Brain microvascular endothelial cell (primary cell): ENCODE data around the gene RAB42.

Experiments used
- DNase-seq: peaks from one replicate; pipeline ENCODE4 v3.0.0-alpha.2; 2020
- H3K27ac ChIP-seq: fragments of 250-450 bp; sonication (Bioruptor Pico); 2 replicates; pipeline ENCODE4 v1.5.1; 2020; ENCODE audit warnings: mild to moderate bottlenecking, moderate library complexity
- H3K27me3 ChIP-seq: fragments of 250-450 bp; sonication (Bioruptor Pico); replicated peaks from 2 replicates; pipeline ENCODE4 v1.5.1; 2020; ENCODE audit warnings: mild to moderate bottlenecking
- H3K36me3 ChIP-seq: fragments of 250-450 bp; sonication (Bioruptor Pico); replicated peaks from 2 replicates; pipeline ENCODE4 v1.5.1; 2020; ENCODE audit warnings: mild to moderate bottlenecking
- H3K4me3 ChIP-seq: 2 replicates; pipeline ENCODE4 v1.5.1; 2011; ENCODE audit warnings: low read depth, mild to moderate bottlenecking, control low read depth, low read length, moderate library complexity
- in situ Hi-C: cut with HindIII; loops from 2 replicates; pipeline ENCODE4 v1.10.0; 2017; ENCODE audit warnings: low sequenced_read_pairs, low pct_ligation_motif_present
- TF ChIP-seq, protein P1 (sequence below): IDR thresholded peaks from 2 replicates; pipeline ENCODE4 v1.5.1; 2011; ENCODE audit warnings: low read depth, mild to moderate bottlenecking, moderate library complexity, low read length, control low read depth, inconsistent platforms; ENCODE audit errors: missing control alignments

The RAB42 gene

DNA sequence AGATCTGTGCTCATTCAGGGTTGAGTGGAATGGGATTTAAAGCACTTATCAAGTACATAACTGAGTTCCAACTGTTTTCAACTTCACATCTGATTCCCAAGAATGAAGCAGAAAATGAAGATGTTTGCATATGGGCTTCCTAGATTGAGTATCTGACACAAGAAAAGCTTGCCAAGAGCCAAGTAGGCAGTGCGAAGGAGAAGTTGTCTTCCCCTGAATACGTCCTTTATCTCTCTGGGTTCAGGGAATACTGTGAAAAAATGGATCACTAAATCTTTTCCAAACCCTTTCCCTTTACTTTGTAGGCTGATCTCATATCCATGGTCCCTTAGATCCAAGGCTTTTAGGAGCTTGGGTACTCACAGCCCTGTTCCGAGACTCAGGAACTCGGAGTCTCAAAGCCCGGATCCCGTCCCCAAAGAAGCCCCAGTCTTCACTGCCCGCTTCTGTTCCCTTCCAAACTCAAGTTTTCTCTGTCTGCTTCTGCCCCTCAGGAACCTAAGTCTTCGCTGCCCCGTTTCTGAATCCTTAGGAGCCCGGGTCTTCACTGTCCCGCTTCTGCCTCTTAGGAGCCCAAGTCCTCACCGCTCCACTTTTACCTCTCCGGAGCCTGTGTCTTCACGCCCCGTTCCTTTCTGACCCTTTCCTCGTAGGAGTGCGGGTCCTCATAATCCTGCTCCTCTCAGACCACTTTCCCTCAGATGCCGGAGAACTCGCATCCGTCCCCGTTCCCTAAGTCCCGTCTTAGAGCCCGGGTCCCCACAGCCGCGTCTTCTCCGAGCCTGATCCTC, 50.2 kb downstream of the RAB42 start:
- Histone ChIP-seq H3K36me3 (no peaks in the 10 kb centered on the region), H3K27ac (peak overlapping the region; percentile 81), H3K4me3 (peak overlapping the region; percentile 95), H3K27me3 (no peaks in the 10 kb centered on the region)
- TF ChIP-seq, protein P1, sequence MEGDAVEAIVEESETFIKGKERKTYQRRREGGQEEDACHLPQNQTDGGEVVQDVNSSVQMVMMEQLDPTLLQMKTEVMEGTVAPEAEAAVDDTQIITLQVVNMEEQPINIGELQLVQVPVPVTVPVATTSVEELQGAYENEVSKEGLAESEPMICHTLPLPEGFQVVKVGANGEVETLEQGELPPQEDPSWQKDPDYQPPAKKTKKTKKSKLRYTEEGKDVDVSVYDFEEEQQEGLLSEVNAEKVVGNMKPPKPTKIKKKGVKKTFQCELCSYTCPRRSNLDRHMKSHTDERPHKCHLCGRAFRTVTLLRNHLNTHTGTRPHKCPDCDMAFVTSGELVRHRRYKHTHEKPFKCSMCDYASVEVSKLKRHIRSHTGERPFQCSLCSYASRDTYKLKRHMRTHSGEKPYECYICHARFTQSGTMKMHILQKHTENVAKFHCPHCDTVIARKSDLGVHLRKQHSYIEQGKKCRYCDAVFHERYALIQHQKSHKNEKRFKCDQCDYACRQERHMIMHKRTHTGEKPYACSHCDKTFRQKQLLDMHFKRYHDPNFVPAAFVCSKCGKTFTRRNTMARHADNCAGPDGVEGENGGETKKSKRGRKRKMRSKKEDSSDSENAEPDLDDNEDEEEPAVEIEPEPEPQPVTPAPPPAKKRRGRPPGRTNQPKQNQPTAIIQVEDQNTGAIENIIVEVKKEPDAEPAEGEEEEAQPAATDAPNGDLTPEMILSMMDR, result no peak
- in situ Hi-C loops, result no loop called here
- DNase-seq, result no peak

DNA sequence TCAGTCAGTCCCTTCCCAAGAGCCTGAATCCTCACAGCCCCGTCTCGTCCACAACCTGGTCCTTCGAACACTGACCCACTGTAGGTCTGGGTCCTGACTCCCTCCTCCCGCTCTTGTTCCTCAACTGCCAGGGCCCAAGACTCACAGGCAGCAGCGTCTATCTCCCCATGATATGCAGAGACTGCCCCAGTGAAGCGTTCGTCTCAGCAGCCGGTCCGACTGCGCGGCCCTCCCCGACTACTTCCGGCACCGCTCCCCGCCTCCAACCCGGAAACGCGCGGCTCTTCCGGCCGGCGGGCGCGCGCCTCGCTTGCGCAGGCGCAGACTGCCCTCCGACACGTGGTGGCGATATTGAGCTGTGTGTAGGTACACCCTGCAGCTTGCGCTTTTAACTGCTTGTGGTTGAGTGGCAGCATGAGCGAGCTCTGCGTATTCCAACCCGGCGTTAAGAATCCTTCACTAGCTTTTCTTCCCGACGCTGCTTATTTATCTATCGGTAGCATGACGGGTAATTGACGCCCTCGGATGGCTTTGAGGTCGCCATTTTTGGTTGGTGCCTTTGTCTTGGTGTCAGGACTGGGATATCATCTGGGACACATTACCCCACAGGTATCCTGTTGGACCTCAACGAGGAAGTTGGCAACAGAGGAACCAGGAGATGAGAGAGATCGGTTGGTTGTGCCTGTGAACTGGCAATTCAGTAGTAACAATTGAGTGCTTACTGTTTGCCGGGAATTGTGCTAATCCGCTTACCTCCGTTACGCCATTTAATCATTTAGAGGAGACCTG, 51.0 kb downstream of the RAB42 start, which contains the start of gene TAF12:
Gene TAF12 (minus strand): TSS at position 221 of the 789 bp plus-strand sequence. CDS start 20,986 bp downstream, outside the sequence.
- Histone ChIP-seq H3K27me3 (no peaks in the 10 kb centered on the region), H3K27ac (peak within 1 kb of the TSS; percentile 81), H3K4me3 (peak within 1 kb of the TSS; percentile 95), H3K36me3 (no peaks in the 10 kb centered on the region)
- peak; percentile 91 for DNase-seq
- TF ChIP-seq, protein P1, result peak; percentile 15
- in situ Hi-C loops, result no loop called here

DNA sequence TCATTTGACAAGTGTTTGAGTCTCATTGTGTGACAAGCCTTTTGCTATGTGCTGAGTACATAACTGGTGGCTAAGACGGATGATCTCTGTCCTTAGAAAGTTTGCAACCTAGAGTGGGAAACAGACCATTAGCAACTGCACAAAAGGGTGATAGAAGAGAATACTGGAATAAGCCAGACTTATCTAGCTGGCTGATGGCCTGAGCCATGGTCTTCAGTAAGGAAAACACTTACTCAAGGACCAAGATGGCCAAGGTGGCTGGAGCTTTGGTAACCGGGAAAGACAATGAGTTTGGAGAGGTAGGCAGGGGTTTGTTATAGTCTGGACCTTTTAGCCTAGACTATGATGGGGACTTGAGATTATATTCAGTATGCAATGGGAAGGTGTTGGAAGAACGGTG, 52.4 kb downstream of the RAB42 start:
- Histone ChIP-seq H3K36me3 (no peaks in the 10 kb centered on the region), H3K27me3 (no peaks in the 10 kb centered on the region), H3K27ac (no peak overlapping the region), H3K4me3 (no peak overlapping the region)
- TF ChIP-seq, protein P1, result no peak
- no peak for DNase-seq
- in situ Hi-C loops, result no loop called here
